Measurements from ENCODE around the gene ARL17A. TPM values are rescaled to one million over a fixed set of nuclear protein-coding genes. Genes with fewer than 3 reads are reported as not detected.
"Not testable (repeated sequence)": the region's sequence is repeated elsewhere in the genome, so short reads cannot be mapped to it uniquely, and the experiment has no call there.

The ARL17A gene
- total and polyA plus RNA-seq, 2 donors from 2014 or later = 4.6 to 25.7 TPM

- H3K4me3 ChIP-seq (ENCODE audit: low read length in 3 of 3); H3K36me3 ChIP-seq (ENCODE audit: control insufficient read depth in 2 of 3, insufficient read depth in 3 of 3, low read length in 3 of 3); H3K27me3 ChIP-seq (ENCODE audit: control insufficient read depth, insufficient read depth, low read length); intact Hi-C loops (cut with DNase I); H3K27ac ChIP-seq (ENCODE audit: low read depth in 2 of 2, low read length in 2 of 2); H3K4me1 ChIP-seq (ENCODE audit: control insufficient read depth in 2 of 3, insufficient read depth in 2 of 3, low read depth in 1 of 3, low read length in 3 of 3); DNase-seq; H3K9me3 ChIP-seq (ENCODE audit: control insufficient read depth in 2 of 3, insufficient read depth in 1 of 3, low read length in 3 of 3); H3K9ac ChIP-seq (ENCODE audit: low read length in 3 of 3); FAIRE-seq: not testable (repeated sequence)
Observed at GRCh38 chr17:46613876-46614275, 34.4 kb upstream of the ARL17A start.

GRCh38 chr17:46611304-46611703 is 31.8 kb upstream of the ARL17A start:
- H3K9me3 ChIP-seq (ENCODE audit: control insufficient read depth in 2 of 3, insufficient read depth in 1 of 3, low read length in 3 of 3); H3K4me1 ChIP-seq (ENCODE audit: control insufficient read depth in 2 of 3, insufficient read depth in 2 of 3, low read depth in 1 of 3, low read length in 3 of 3); H3K4me3 ChIP-seq (ENCODE audit: low read length in 3 of 3); FAIRE-seq; intact Hi-C loops (cut with DNase I); H3K27ac ChIP-seq (ENCODE audit: low read depth in 2 of 2, low read length in 2 of 2); DNase-seq; H3K27me3 ChIP-seq (ENCODE audit: control insufficient read depth, insufficient read depth, low read length); H3K9ac ChIP-seq (ENCODE audit: low read length in 3 of 3); H3K36me3 ChIP-seq (ENCODE audit: control insufficient read depth in 2 of 3, insufficient read depth in 3 of 3, low read length in 3 of 3): not testable (repeated sequence)

GRCh38 chr17:46603125-46603524 is 23.6 kb upstream of the ARL17A start:
- H3K4me1 ChIP-seq (ENCODE audit: control insufficient read depth in 2 of 3, insufficient read depth in 2 of 3, low read depth in 1 of 3, low read length in 3 of 3); H3K9ac ChIP-seq (ENCODE audit: low read length in 3 of 3); H3K4me3 ChIP-seq (ENCODE audit: low read length in 3 of 3); FAIRE-seq; DNase-seq; H3K27me3 ChIP-seq (ENCODE audit: control insufficient read depth, insufficient read depth, low read length); H3K27ac ChIP-seq (ENCODE audit: low read depth in 2 of 2, low read length in 2 of 2); H3K9me3 ChIP-seq (ENCODE audit: control insufficient read depth in 2 of 3, insufficient read depth in 1 of 3, low read length in 3 of 3); intact Hi-C loops (cut with DNase I); H3K36me3 ChIP-seq (ENCODE audit: control insufficient read depth in 2 of 3, insufficient read depth in 3 of 3, low read length in 3 of 3): not testable (repeated sequence)

GRCh38 chr17:46600767-46601166 is 21.3 kb upstream of the ARL17A start:
- FAIRE-seq = not testable (repeated sequence)

GRCh38 chr17:46598344-46598931 is 18.9 kb upstream of the ARL17A start:
- FAIRE-seq; intact Hi-C loops (cut with DNase I); H3K36me3 ChIP-seq (ENCODE audit: control insufficient read depth in 2 of 3, insufficient read depth in 3 of 3, low read length in 3 of 3): not testable (repeated sequence)

More at GRCh38 chr17:46600767-46601166, 21.3 kb upstream of the ARL17A start:
- H3K4me3 ChIP-seq (ENCODE audit: low read length in 3 of 3); DNase-seq; H3K4me1 ChIP-seq (ENCODE audit: control insufficient read depth in 2 of 3, insufficient read depth in 2 of 3, low read depth in 1 of 3, low read length in 3 of 3); H3K36me3 ChIP-seq (ENCODE audit: control insufficient read depth in 2 of 3, insufficient read depth in 3 of 3, low read length in 3 of 3); H3K27ac ChIP-seq (ENCODE audit: low read depth in 2 of 2, low read length in 2 of 2); H3K27me3 ChIP-seq (ENCODE audit: control insufficient read depth, insufficient read depth, low read length); intact Hi-C loops (cut with DNase I); H3K9ac ChIP-seq (ENCODE audit: low read length in 3 of 3); H3K9me3 ChIP-seq (ENCODE audit: control insufficient read depth in 2 of 3, insufficient read depth in 1 of 3, low read length in 3 of 3): not testable (repeated sequence)

GRCh38 chr17:46591332-46591731 is 11.8 kb upstream of the ARL17A start:
- intact Hi-C loops (cut with DNase I); FAIRE-seq; DNase-seq: not testable (repeated sequence)

More at GRCh38 chr17:46598344-46598931, 18.9 kb upstream of the ARL17A start:
- H3K27ac ChIP-seq (ENCODE audit: low read depth in 2 of 2, low read length in 2 of 2); H3K4me1 ChIP-seq (ENCODE audit: control insufficient read depth in 2 of 3, insufficient read depth in 2 of 3, low read depth in 1 of 3, low read length in 3 of 3); H3K27me3 ChIP-seq (ENCODE audit: control insufficient read depth, insufficient read depth, low read length); H3K4me3 ChIP-seq (ENCODE audit: low read length in 3 of 3); DNase-seq; H3K9ac ChIP-seq (ENCODE audit: low read length in 3 of 3); H3K9me3 ChIP-seq (ENCODE audit: control insufficient read depth in 2 of 3, insufficient read depth in 1 of 3, low read length in 3 of 3): not testable (repeated sequence)

DNA sequence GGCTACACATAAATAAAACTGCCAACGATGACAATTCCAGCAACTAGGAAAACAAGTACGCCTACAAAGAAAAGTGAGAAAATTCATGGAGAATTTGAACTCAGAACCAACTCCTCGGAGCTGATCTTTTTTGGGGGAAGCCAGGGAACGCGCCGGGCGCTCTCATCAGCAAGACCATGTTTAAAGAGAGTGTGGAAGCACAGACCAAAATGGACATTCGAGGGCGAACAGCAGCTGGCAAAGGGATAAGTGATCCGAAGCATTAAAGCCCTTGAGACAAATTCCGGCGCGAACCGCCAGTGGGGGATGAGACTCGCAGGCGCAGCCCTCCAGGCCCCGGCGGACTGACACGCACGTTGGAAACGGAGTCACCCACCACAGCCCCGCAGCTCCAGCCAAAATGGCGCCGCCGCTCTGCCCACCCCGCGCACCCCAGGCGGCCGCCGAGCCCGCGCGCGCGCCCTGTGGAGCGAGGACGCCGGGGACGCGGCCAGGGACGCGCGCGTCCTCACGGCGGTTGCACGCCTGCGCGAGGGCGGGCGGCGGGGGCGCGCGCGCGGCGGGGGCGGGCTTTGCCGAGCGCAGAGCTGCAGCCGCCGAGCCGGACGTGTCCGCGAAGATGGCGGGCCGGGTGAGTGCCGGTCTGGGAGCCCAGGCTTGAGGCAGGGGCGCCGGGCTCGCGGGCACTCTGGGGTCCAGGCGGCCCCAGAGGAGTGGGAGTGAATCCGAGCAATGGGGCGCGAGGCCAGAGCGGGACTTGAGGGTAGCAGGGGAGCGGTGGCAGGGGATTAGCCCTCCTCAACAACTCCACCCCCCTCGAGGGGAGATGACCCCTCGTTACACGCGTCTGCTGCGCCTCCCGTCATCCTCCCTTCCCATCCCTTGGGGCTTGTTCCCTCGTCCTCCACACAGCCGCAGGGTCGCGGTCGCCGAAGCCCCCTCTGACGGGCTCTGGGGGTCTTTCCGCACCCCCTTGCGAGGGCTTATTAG is 11.0 kb upstream of the ARL17A start, which contains the start of gene NSF:
TSS of gene NSF (plus strand) at position 513 of the 990 bp plus-strand sequence. CDS start at position 620, 107 bp downstream.
- H3K9me3 ChIP-seq (ENCODE audit: control insufficient read depth in 2 of 3, insufficient read depth in 1 of 3, low read length in 3 of 3); FAIRE-seq; H3K9ac ChIP-seq (ENCODE audit: low read length in 3 of 3); H3K4me3 ChIP-seq (ENCODE audit: low read length in 3 of 3); H3K27me3 ChIP-seq (ENCODE audit: control insufficient read depth, insufficient read depth, low read length); intact Hi-C loops (cut with DNase I); H3K36me3 ChIP-seq (ENCODE audit: control insufficient read depth in 2 of 3, insufficient read depth in 3 of 3, low read length in 3 of 3); DNase-seq; H3K27ac ChIP-seq (ENCODE audit: low read depth in 2 of 2, low read length in 2 of 2); H3K4me1 ChIP-seq (ENCODE audit: control insufficient read depth in 2 of 3, insufficient read depth in 2 of 3, low read depth in 1 of 3, low read length in 3 of 3): not testable (repeated sequence)

More at GRCh38 chr17:46591332-46591731, 11.8 kb upstream of the ARL17A start:
- not testable (repeated sequence) for H3K27me3 ChIP-seq (ENCODE audit: control insufficient read depth, insufficient read depth, low read length); H3K36me3 ChIP-seq (ENCODE audit: control insufficient read depth in 2 of 3, insufficient read depth in 3 of 3, low read length in 3 of 3); H3K27ac ChIP-seq (ENCODE audit: low read depth in 2 of 2, low read length in 2 of 2); H3K9ac ChIP-seq (ENCODE audit: low read length in 3 of 3); H3K4me1 ChIP-seq (ENCODE audit: control insufficient read depth in 2 of 3, insufficient read depth in 2 of 3, low read depth in 1 of 3, low read length in 3 of 3); H3K9me3 ChIP-seq (ENCODE audit: control insufficient read depth in 2 of 3, insufficient read depth in 1 of 3, low read length in 3 of 3); H3K4me3 ChIP-seq (ENCODE audit: low read length in 3 of 3)

DNA sequence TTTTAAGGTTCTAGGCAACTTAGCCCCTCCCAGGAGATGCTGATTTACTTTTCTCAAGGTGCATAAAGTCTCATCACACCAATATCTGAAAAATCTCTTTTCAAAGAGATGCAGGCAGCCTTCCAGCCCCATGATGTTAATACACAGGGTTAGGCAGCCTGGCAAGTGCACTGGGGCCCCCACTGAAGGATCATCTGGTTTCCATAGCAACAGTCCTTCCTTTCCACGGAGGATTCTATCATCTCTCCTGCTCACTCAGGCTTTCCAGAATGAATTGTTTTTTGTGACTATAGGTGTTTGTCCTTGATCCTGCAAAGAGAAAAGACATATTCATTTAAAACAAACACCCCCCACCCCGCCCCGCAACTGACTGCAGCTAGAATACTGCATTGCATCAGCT is 6.0 kb upstream of the ARL17A start:
- H3K27me3 ChIP-seq (ENCODE audit: control insufficient read depth, insufficient read depth, low read length); FAIRE-seq; DNase-seq; H3K9ac ChIP-seq (ENCODE audit: low read length in 3 of 3); H3K36me3 ChIP-seq (ENCODE audit: control insufficient read depth in 2 of 3, insufficient read depth in 3 of 3, low read length in 3 of 3); H3K9me3 ChIP-seq (ENCODE audit: control insufficient read depth in 2 of 3, insufficient read depth in 1 of 3, low read length in 3 of 3); H3K27ac ChIP-seq (ENCODE audit: low read depth in 2 of 2, low read length in 2 of 2); H3K4me1 ChIP-seq (ENCODE audit: control insufficient read depth in 2 of 3, insufficient read depth in 2 of 3, low read depth in 1 of 3, low read length in 3 of 3); H3K4me3 ChIP-seq (ENCODE audit: low read length in 3 of 3); intact Hi-C loops (cut with DNase I): not testable (repeated sequence)
